OCI-M2 (cell line): Measurements from ENCODE around the gene KIZ.

Source experiments
- DNase-seq: peaks from one replicate; lab custom pipeline; 2025; ENCODE audit not compliant: unreplicated experiment; lab: John Stamatoyannopoulos, UW

Gene KIZ

GRCh38 chr20:21174516-21175239 lies 48.8 kb downstream of the KIZ start:
- no peak for DNase-seq

GRCh38 chr20:21175433-21175832 lies 49.6 kb downstream of the KIZ start:
- no peak for DNase-seq

- DNase-seq = no peak
Observed at GRCh38 chr20:21177767-21178166, 51.9 kb downstream of the KIZ start.

- no peak for DNase-seq
Observed at GRCh38 chr20:21179757-21180156, 53.9 kb downstream of the KIZ start.

- DNase-seq = no peak
Observed at GRCh38 chr20:21180248-21180647, 54.4 kb downstream of the KIZ start.

- no peak for DNase-seq
Observed at GRCh38 chr20:21181028-21181427, 55.1 kb downstream of the KIZ start.

GRCh38 chr20:21182832-21183563 lies 57.1 kb downstream of the KIZ start:
- DNase-seq = no peak

- DNase-seq = no peak
Observed at GRCh38 chr20:21183722-21184121, 57.8 kb downstream of the KIZ start.

GRCh38 chr20:21184819-21185218 lies 58.9 kb downstream of the KIZ start:
- DNase-seq = no peak

GRCh38 chr20:21185849-21186248 lies 60.0 kb downstream of the KIZ start:
- DNase-seq = no peak

- no peak for DNase-seq
Observed at GRCh38 chr20:21189761-21190523, 64.1 kb downstream of the KIZ start.

GRCh38 chr20:21190869-21191268 lies 65.0 kb downstream of the KIZ start:
- DNase-seq = no peak

GRCh38 chr20:21191839-21192238 lies 66.0 kb downstream of the KIZ start:
- no peak for DNase-seq

GRCh38 chr20:21202259-21202658 lies 76.4 kb downstream of the KIZ start:
- no peak for DNase-seq

- no peak for DNase-seq
Observed at GRCh38 chr20:21203088-21203656, 77.3 kb downstream of the KIZ start.

GRCh38 chr20:21206584-21206983 lies 80.7 kb downstream of the KIZ start:
- DNase-seq = no peak

GRCh38 chr20:21208999-21209398 lies 83.1 kb downstream of the KIZ start:
- no peak for DNase-seq

GRCh38 chr20:21209668-21210067 lies 83.8 kb downstream of the KIZ start:
- no peak for DNase-seq

GRCh38 chr20:21213691-21214090 lies 87.8 kb downstream of the KIZ start:
- DNase-seq = no peak

- no peak for DNase-seq
Observed at GRCh38 chr20:21214431-21214830, 88.5 kb downstream of the KIZ start.

GRCh38 chr20:21219686-21220085 lies 93.8 kb downstream of the KIZ start:
- DNase-seq = no peak

GRCh38 chr20:21224217-21224616 lies 98.3 kb downstream of the KIZ start:
- no peak for DNase-seq
